Eye (tissue), 1 donor: ENCODE results near the gene THRB.

Experiments used
- DNase-seq: peaks from one replicate; pipeline ENCODE4 v3.0.0-alpha.2; 2015

Gene THRB

GRCh38 chr3:24299246-24299805, 195.3 kb downstream of the THRB start:
- DNase-seq, result no peak

GRCh38 chr3:24296441-24297205, 198.0 kb downstream of the THRB start:
- no peak for DNase-seq

- DNase-seq, result no peak
These were observed 200.5 kb downstream of the THRB start for GRCh38 chr3:24294150-24294549.

GRCh38 chr3:24291646-24292045, 203.0 kb downstream of the THRB start:
- DNase-seq, result no peak

- DNase-seq, result no peak
These were observed 204.1 kb downstream of the THRB start for GRCh38 chr3:24290596-24290995.

GRCh38 chr3:24288496-24289236, 206.0 kb downstream of the THRB start:
- no peak for DNase-seq

GRCh38 chr3:24287755-24288450, 206.7 kb downstream of the THRB start:
- DNase-seq, result no peak

GRCh38 chr3:24286405-24286804, 208.2 kb downstream of the THRB start:
- no peak for DNase-seq

- no peak for DNase-seq
These were observed 216.1 kb downstream of the THRB start for GRCh38 chr3:24278543-24278942.

- no peak for DNase-seq
These were observed 221.2 kb downstream of the THRB start for GRCh38 chr3:24273491-24273890.

- no peak for DNase-seq
These were observed 221.8 kb downstream of the THRB start for GRCh38 chr3:24272875-24273274.

- DNase-seq, result no peak
These were observed 222.2 kb downstream of the THRB start for GRCh38 chr3:24272408-24272807.

- DNase-seq, result no peak
These were observed 223.4 kb downstream of the THRB start for GRCh38 chr3:24271228-24271627.

- no peak for DNase-seq
These were observed 223.9 kb downstream of the THRB start for GRCh38 chr3:24270744-24271143.

GRCh38 chr3:24270204-24270691, 224.4 kb downstream of the THRB start:
- DNase-seq, result no peak

- peak; percentile 60 for DNase-seq
These were observed 229.9 kb downstream of the THRB start for GRCh38 chr3:24264748-24265158.

- DNase-seq, result no peak
These were observed 230.6 kb downstream of the THRB start for GRCh38 chr3:24264011-24264410.

GRCh38 chr3:24263069-24263668, 231.5 kb downstream of the THRB start:
- no peak for DNase-seq

- DNase-seq, result no peak
These were observed 233.1 kb downstream of the THRB start for GRCh38 chr3:24261521-24261920.

- no peak for DNase-seq
These were observed 234.6 kb downstream of the THRB start for GRCh38 chr3:24259901-24260512.

- no peak for DNase-seq
These were observed 235.7 kb downstream of the THRB start for GRCh38 chr3:24258727-24259600.
